ENCODE measurements around the gene ERVFRD-1.

GRCh38 chr6:11144393-11144851 is 32.9 kb upstream of the ERVFRD-1 start:
- TF ChIP-seq EZH2 (IDR thresholded peaks at IDR 0.05; ENCODE audit: insufficient read depth, poor library complexity, severe bottlenecking) (no peak), EZH2phosphoT487 (IDR thresholded peaks at IDR 0.05; ENCODE audit: insufficient read depth, low read depth) (no peak)

Data from GM23248 (cell line).